Hepatocyte (in vitro differentiated cells): Measurements from ENCODE around the gene PLCG1.

Experiments
- EZH2 ChIP-seq: fragments of 200-600 bp; sonication (generic); IDR thresholded peaks from 2 replicates; pipeline ENCODE4 v1.6.1; 2016; ENCODE audit warnings: antibody characterized with exemption, mild to moderate bottlenecking, borderline replicate concordance
- EZH2phosphoT487 ChIP-seq: fragments of 200-600 bp; sonication (generic); IDR thresholded peaks from one replicate; pipeline ENCODE4 v1.6.1; 2018; ENCODE audit warnings: antibody characterized with exemption, mild to moderate bottlenecking, low read depth, moderate library complexity; ENCODE audit not compliant: unreplicated experiment, severe bottlenecking
- TF ChIP-seq, protein P1 (sequence below): fragments of 200-600 bp; sonication (generic); IDR thresholded peaks from 2 replicates; pipeline ENCODE4 v1.5.1; 2016; ENCODE audit warnings: antibody characterized with exemption, mild to moderate bottlenecking; ENCODE audit not compliant: poor library complexity

DNA sequence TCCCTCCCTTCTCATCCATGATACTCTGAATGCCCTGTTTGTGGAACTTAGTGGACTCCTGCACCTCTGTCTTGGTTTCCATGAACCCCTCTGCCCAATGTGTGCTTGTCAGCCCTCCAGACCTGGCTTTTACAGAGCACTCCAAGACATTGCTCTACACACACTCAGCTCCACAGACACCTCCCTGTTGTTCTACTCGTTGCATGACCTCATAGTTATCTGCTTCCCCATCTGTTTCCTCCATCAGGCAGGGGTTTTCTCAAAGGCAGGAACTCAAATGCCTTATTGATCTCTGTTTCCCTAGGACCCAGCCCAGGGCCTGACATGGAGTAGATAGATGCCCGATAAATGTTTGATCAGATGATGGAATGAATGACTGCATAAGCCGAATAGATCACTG lies 13.3 kb downstream of the PLCG1 start:
- TF ChIP-seq, protein P1, sequence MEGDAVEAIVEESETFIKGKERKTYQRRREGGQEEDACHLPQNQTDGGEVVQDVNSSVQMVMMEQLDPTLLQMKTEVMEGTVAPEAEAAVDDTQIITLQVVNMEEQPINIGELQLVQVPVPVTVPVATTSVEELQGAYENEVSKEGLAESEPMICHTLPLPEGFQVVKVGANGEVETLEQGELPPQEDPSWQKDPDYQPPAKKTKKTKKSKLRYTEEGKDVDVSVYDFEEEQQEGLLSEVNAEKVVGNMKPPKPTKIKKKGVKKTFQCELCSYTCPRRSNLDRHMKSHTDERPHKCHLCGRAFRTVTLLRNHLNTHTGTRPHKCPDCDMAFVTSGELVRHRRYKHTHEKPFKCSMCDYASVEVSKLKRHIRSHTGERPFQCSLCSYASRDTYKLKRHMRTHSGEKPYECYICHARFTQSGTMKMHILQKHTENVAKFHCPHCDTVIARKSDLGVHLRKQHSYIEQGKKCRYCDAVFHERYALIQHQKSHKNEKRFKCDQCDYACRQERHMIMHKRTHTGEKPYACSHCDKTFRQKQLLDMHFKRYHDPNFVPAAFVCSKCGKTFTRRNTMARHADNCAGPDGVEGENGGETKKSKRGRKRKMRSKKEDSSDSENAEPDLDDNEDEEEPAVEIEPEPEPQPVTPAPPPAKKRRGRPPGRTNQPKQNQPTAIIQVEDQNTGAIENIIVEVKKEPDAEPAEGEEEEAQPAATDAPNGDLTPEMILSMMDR: no peak
- no peak for TF ChIP-seq EZH2phosphoT487
- no peak for TF ChIP-seq EZH2
